WTC11 (cell line): ENCODE results near the gene NUDT16. TPM values are rescaled to one million over a fixed set of nuclear protein-coding genes. Genes with fewer than 3 reads are reported as not detected.

ENCODE experiments used
- ATAC-seq: fragments of 200-7000 bp; cut with Tn5 transposase; 2 replicates; pipeline ENCODE4 v1.10.0; 2021; ENCODE audit warnings: mild to moderate bottlenecking, moderate library complexity
- CTCF ChIA-PET: fragments of 300-600 bp; sonication (Branson Sonifier 250); formaldehyde crosslinking; loops from one replicate; lab custom pipeline; 2021; ENCODE audit warnings: antibody characterized with exemption; lab: Charles Lee
- POLR2A ChIA-PET: fragments of 350-600 bp; sonication (Branson Sonifier 250); formaldehyde crosslinking; loops from one replicate; lab custom pipeline; 2021; ENCODE audit warnings: antibody characterized with exemption; lab: Charles Lee
- DNase-seq: peaks from one replicate; pipeline ENCODE4 v3.0.0; 2021; ENCODE audit warnings: low spot score
- H3K27ac Mint-ChIP-seq: 2 replicates; pipeline ENCODE4 v1.8.0; 2021; ENCODE audit warnings: mixed read lengths
- H3K27me3 Mint-ChIP-seq: 2 replicates; pipeline ENCODE4 v1.8.0; 2021; ENCODE audit warnings: low read depth, mild to moderate bottlenecking, moderate library complexity, mixed read lengths
- H3K36me3 Mint-ChIP-seq: 2 replicates; pipeline ENCODE4 v1.8.0; 2021; ENCODE audit warnings: mixed read lengths
- H3K4me1 Mint-ChIP-seq: 2 replicates; pipeline ENCODE4 v1.8.0; 2022; ENCODE audit warnings: mixed read lengths
- H3K4me3 Mint-ChIP-seq: 2 replicates; pipeline ENCODE4 v1.8.0; 2021; ENCODE audit warnings: mild to moderate bottlenecking, moderate library complexity, mixed read lengths
- H3K9me3 Mint-ChIP-seq: 2 replicates; pipeline ENCODE4 v1.8.0; 2021; ENCODE audit warnings: mixed read lengths
- AFF4 ChIP-seq: sonication (generic); formaldehyde crosslinking; IDR thresholded peaks from 2 replicates; pipeline ENCODE4 v1.8.1; 2023; ENCODE audit warnings: mild to moderate bottlenecking, missing genetic modification reagents, borderline replicate concordance
- ATF1 ChIP-seq: sonication (generic); formaldehyde crosslinking; IDR thresholded peaks from 2 replicates; pipeline ENCODE4 v1.8.1; 2023; ENCODE audit warnings: mild to moderate bottlenecking, moderate library complexity, missing genetic modification reagents
- ETV6 ChIP-seq: sonication (generic); formaldehyde crosslinking; IDR thresholded peaks from 2 replicates; pipeline ENCODE4 v1.8.1; 2022; ENCODE audit warnings: mild to moderate bottlenecking, missing genetic modification reagents
- GRHL2 ChIP-seq: fragments of 250-450 bp; sonication (Bioruptor Pico); IDR thresholded peaks from 2 replicates; pipeline ENCODE4 v1.8.0; 2022; ENCODE audit warnings: mild to moderate bottlenecking, moderate library complexity; ENCODE audit not compliant: insufficient replicate concordance, severe bottlenecking
- HMGA2 ChIP-seq: fragments of 250-450 bp; sonication (Bioruptor Pico); IDR thresholded peaks from 2 replicates; pipeline ENCODE4 v1.4.0; 2021; ENCODE audit warnings: mild to moderate bottlenecking, moderate library complexity
- JUN ChIP-seq: sonication (generic); formaldehyde crosslinking; IDR thresholded peaks from 2 replicates; pipeline ENCODE4 v1.8.0; 2023; ENCODE audit warnings: mild to moderate bottlenecking, missing genetic modification reagents
- MYBL2 ChIP-seq: sonication (generic); formaldehyde crosslinking; IDR thresholded peaks from 2 replicates; pipeline ENCODE4 v1.8.1; 2023; ENCODE audit warnings: mild to moderate bottlenecking, moderate library complexity, missing genetic modification reagents
- NFATC4 ChIP-seq: fragments of 250-450 bp; sonication (Bioruptor Pico); IDR thresholded peaks from 2 replicates; pipeline ENCODE4 v1.9.0; 2021; ENCODE audit warnings: mild to moderate bottlenecking
- NR3C1 ChIP-seq: sonication (generic); formaldehyde crosslinking; conservative IDR thresholded peaks from 2 replicates; pipeline ENCODE4 v1.8.1; 2023; ENCODE audit warnings: low read depth, mild to moderate bottlenecking, missing genetic modification reagents
- PRRX2 ChIP-seq: fragments of 250-450 bp; sonication (Bioruptor Pico); IDR thresholded peaks from 2 replicates; pipeline ENCODE4 v1.8.0; 2021; ENCODE audit warnings: mild to moderate bottlenecking
- SP1 ChIP-seq: sonication (generic); formaldehyde crosslinking; conservative IDR thresholded peaks from 2 replicates; pipeline ENCODE4 v1.8.1; 2022; ENCODE audit warnings: missing genetic modification reagents
- STAT6 ChIP-seq: sonication (generic); formaldehyde crosslinking; conservative IDR thresholded peaks from 2 replicates; pipeline ENCODE4 v1.8.1; 2023; ENCODE audit warnings: mild to moderate bottlenecking, low read depth, missing genetic modification reagents, moderate library complexity
- TEAD1 ChIP-seq: sonication (generic); formaldehyde crosslinking; IDR thresholded peaks from 2 replicates; pipeline ENCODE4 v1.8.0; 2022; ENCODE audit warnings: mild to moderate bottlenecking, missing genetic modification reagents
- ZNF317 ChIP-seq: sonication (generic); formaldehyde crosslinking; IDR thresholded peaks from 2 replicates; pipeline ENCODE4 v1.8.1; 2023; ENCODE audit warnings: low read depth, mild to moderate bottlenecking, moderate library complexity, missing genetic modification reagents, borderline replicate concordance
- ZNF416 ChIP-seq: fragments of 250-450 bp; sonication (Bioruptor Pico); IDR thresholded peaks from 2 replicates; pipeline ENCODE4 v1.9.0; 2021; ENCODE audit warnings: mild to moderate bottlenecking, inconsistent platforms
- ZNF512 ChIP-seq: sonication (generic); formaldehyde crosslinking; IDR thresholded peaks from 2 replicates; pipeline ENCODE4 v1.8.1; 2022; ENCODE audit warnings: missing genetic modification reagents, borderline replicate concordance
- total RNA-seq: library from RNA; stranded (reverse); gene quantifications from 3 replicates; pipeline ENCODE4 v1.2.3, GENCODE V29; 2021
- TF ChIP-seq, protein P1 (sequence below): fragments of 250-450 bp; sonication (Bioruptor Pico); IDR thresholded peaks from 2 replicates; pipeline ENCODE4 v1.9.0; 2021; ENCODE audit warnings: mild to moderate bottlenecking

The NUDT16 gene
- total RNA-seq, 1 experiment from 2014 or later: 17.2 TPM

DNA sequence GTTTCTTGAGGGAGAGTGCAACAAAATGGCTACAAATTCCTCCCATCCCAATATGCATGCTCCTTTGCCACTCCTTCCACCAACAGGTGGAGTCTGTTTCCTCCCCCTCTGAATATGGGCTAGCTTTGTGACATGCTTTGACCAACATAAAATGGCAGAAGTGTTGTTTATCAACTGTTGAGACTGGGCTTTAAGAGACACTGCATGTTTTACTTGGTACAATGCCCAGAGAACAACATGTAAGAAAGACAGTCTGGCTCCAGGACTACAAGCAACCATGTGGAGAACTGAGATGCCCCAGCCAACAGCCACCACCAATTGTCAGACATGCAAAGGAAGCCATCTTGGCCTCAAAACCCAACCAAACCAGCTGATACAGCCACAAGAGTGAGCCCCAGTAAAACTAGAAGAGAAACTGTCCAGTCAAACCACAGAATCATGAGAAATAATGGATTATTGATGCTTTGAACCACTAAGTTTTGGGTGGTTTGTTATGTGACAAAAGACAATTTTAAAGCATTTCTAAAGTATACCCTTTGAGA, 40.5 kb downstream of the NUDT16 start:
- ATAC-seq: no peak

More for the DNA sequence above, 40.5 kb downstream of the NUDT16 start:
- no peaks in the 10 kb centered on the region for H3K36me3 Mint-ChIP-seq
- POLR2A ChIA-PET: no interaction called here
- H3K4me3 Mint-ChIP-seq: no peak overlapping the region
- TF ChIP-seq, protein P1, sequence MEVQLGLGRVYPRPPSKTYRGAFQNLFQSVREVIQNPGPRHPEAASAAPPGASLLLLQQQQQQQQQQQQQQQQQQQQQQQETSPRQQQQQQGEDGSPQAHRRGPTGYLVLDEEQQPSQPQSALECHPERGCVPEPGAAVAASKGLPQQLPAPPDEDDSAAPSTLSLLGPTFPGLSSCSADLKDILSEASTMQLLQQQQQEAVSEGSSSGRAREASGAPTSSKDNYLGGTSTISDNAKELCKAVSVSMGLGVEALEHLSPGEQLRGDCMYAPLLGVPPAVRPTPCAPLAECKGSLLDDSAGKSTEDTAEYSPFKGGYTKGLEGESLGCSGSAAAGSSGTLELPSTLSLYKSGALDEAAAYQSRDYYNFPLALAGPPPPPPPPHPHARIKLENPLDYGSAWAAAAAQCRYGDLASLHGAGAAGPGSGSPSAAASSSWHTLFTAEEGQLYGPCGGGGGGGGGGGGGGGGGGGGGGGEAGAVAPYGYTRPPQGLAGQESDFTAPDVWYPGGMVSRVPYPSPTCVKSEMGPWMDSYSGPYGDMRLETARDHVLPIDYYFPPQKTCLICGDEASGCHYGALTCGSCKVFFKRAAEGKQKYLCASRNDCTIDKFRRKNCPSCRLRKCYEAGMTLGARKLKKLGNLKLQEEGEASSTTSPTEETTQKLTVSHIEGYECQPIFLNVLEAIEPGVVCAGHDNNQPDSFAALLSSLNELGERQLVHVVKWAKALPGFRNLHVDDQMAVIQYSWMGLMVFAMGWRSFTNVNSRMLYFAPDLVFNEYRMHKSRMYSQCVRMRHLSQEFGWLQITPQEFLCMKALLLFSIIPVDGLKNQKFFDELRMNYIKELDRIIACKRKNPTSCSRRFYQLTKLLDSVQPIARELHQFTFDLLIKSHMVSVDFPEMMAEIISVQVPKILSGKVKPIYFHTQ: no peak
- TF ChIP-seq JUN (CRISPR knock-in tag) (no peak), GRHL2 (CRISPR knock-in tag) (no peak), ZNF512 (CRISPR knock-in tag) (no peak), ETV6 (CRISPR knock-in tag) (no peak), NR3C1 (no peak), PRRX2 (CRISPR knock-in tag) (no peak), ATF1 (CRISPR knock-in tag) (no peak), AFF4 (no peak), HMGA2 (CRISPR knock-in tag) (no peak), TEAD1 (no peak), SP1 (CRISPR knock-in tag) (no peak), NFATC4 (no peak), ZNF317 (no peak), MYBL2 (no peak), ZNF416 (CRISPR knock-in tag) (no peak), STAT6 (CRISPR knock-in tag) (no peak)
- no peak overlapping the region for H3K27ac Mint-ChIP-seq
- CTCF ChIA-PET: no interaction called here
- no peak for DNase-seq
- no peaks in the 10 kb centered on the region; the same call in none of the 2 replicates for H3K27me3 Mint-ChIP-seq
- H3K4me1 Mint-ChIP-seq: peaks cover 1% of the 10 kb centered on the region
- H3K9me3 Mint-ChIP-seq: peaks cover 19% of the 10 kb centered on the region
